Prostate gland (tissue), 2 donors: ENCODE results near the gene PPP4R3A.
"Not testable (repeated sequence)": the region's sequence is repeated elsewhere in the genome, so short reads cannot be mapped to it uniquely, and the experiment has no call there.

Experiments
- POLR2A ChIP-seq: fragments of 450-650 bp; IDR thresholded peaks from one replicate; pipeline ENCODE4 v1.6.1; 2016; ENCODE audit warnings: antibody characterized with exemption, mild to moderate bottlenecking
- POLR2AphosphoS5 ChIP-seq: sonication (generic); formaldehyde crosslinking; IDR thresholded peaks from one replicate; pipeline ENCODE4 v1.6.1; 2017; ENCODE audit warnings: antibody characterized with exemption
- TF ChIP-seq, protein P1 (sequence below), 4 experiments: fragments of 200-600 bp in 2 of 4; fragments of 450-650 bp in 2 of 4; sonication (generic) in 2 of 4; IDR thresholded peaks; 1 replicate in 3 of 4; 2 replicates in 1 of 4; pipeline ENCODE4 v1.5.1; 2016 to 2019; ENCODE audit warnings: antibody characterized with exemption in 4 of 4, mild to moderate bottlenecking in 2 of 4, moderate library complexity in 2 of 4

DNA sequence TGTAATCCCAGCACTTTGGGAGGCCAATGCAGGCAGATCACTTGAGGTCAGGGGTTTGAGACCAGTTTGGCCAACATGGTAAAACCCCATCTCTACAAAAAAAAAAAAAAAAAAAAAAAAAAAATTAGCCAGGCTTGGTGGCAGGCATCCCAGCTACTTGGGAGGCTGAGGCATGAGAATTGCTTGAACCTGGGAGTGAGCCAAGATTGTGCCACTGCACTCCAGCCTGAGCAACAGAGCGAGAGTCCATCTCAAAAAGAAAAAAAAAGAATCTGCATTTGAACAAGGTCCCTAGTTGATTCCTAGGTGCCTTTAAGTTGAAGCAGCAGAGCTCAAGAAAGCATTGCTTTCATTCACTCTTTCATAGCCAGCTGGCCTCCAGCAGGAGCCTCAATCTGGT lies 81.2 kb downstream of the PPP4R3A start:
- TF ChIP-seq, protein P1, sequence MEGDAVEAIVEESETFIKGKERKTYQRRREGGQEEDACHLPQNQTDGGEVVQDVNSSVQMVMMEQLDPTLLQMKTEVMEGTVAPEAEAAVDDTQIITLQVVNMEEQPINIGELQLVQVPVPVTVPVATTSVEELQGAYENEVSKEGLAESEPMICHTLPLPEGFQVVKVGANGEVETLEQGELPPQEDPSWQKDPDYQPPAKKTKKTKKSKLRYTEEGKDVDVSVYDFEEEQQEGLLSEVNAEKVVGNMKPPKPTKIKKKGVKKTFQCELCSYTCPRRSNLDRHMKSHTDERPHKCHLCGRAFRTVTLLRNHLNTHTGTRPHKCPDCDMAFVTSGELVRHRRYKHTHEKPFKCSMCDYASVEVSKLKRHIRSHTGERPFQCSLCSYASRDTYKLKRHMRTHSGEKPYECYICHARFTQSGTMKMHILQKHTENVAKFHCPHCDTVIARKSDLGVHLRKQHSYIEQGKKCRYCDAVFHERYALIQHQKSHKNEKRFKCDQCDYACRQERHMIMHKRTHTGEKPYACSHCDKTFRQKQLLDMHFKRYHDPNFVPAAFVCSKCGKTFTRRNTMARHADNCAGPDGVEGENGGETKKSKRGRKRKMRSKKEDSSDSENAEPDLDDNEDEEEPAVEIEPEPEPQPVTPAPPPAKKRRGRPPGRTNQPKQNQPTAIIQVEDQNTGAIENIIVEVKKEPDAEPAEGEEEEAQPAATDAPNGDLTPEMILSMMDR (IDR thresholded peaks at IDR 0.05) = not testable (repeated sequence)
- TF ChIP-seq POLR2A, POLR2AphosphoS5: not testable (repeated sequence)
